ENCODE measurements around the gene NFKB1. TPM values are rescaled to one million over a fixed set of nuclear protein-coding genes. Genes with fewer than 3 reads are reported as not detected.
"Not testable (repeated sequence)": the region's sequence is repeated elsewhere in the genome, so short reads cannot be mapped to it uniquely, and the experiment has no call there.

Gene NFKB1
- total RNA-seq, 1 experiment from 2014 or later, result 26.0 TPM

- in situ Hi-C loops (cut with HindIII; ENCODE audit: low pct_unique_long_range_greater_than_20kb, low sequenced_read_pairs), result no loop called here
- DNase-seq (ENCODE audit: low read depth, low spot score), result no peak
These were observed 46.8 kb downstream of the NFKB1 start for GRCh38 chr4:102547973-102548372.

GRCh38 chr4:102551958-102552565, 50.9 kb downstream of the NFKB1 start:
- in situ Hi-C loops (cut with HindIII; ENCODE audit: low pct_unique_long_range_greater_than_20kb, low sequenced_read_pairs), result no loop called here
- DNase-seq (ENCODE audit: low read depth, low spot score), result peak; percentile 52

- in situ Hi-C loops (cut with HindIII; ENCODE audit: low pct_unique_long_range_greater_than_20kb, low sequenced_read_pairs), result no loop called here
- DNase-seq (ENCODE audit: low read depth, low spot score), result no peak
These were observed 51.6 kb downstream of the NFKB1 start for GRCh38 chr4:102552781-102553180.

- DNase-seq (ENCODE audit: low read depth, low spot score), result no peak
- in situ Hi-C loops (cut with HindIII; ENCODE audit: low pct_unique_long_range_greater_than_20kb, low sequenced_read_pairs), result no loop called here
These were observed 52.8 kb downstream of the NFKB1 start for GRCh38 chr4:102553982-102554381.

GRCh38 chr4:102554482-102554881, 53.3 kb downstream of the NFKB1 start:
- no peak for DNase-seq (ENCODE audit: low read depth, low spot score)

GRCh38 chr4:102554992-102555391, 53.8 kb downstream of the NFKB1 start:
- in situ Hi-C loops (cut with HindIII; ENCODE audit: low pct_unique_long_range_greater_than_20kb, low sequenced_read_pairs), result no loop called here
- no peak for DNase-seq (ENCODE audit: low read depth, low spot score)

More at GRCh38 chr4:102554482-102554881, 53.3 kb downstream of the NFKB1 start:
- in situ Hi-C loops (cut with HindIII; ENCODE audit: low pct_unique_long_range_greater_than_20kb, low sequenced_read_pairs), result no loop called here

- DNase-seq (ENCODE audit: low read depth, low spot score), result no peak
- in situ Hi-C loops (cut with HindIII; ENCODE audit: low pct_unique_long_range_greater_than_20kb, low sequenced_read_pairs), result no loop called here
These were observed 56.5 kb downstream of the NFKB1 start for GRCh38 chr4:102557636-102558035.

GRCh38 chr4:102560115-102560514, 59.0 kb downstream of the NFKB1 start:
- no peak for DNase-seq (ENCODE audit: low read depth, low spot score)
- in situ Hi-C loops (cut with HindIII; ENCODE audit: low pct_unique_long_range_greater_than_20kb, low sequenced_read_pairs), result no loop called here

- no peak for DNase-seq (ENCODE audit: low read depth, low spot score)
- in situ Hi-C loops (cut with HindIII; ENCODE audit: low pct_unique_long_range_greater_than_20kb, low sequenced_read_pairs), result no loop called here
These were observed 59.6 kb downstream of the NFKB1 start for GRCh38 chr4:102560571-102561341.

- no peak for DNase-seq (ENCODE audit: low read depth, low spot score)
- in situ Hi-C loops (cut with HindIII; ENCODE audit: low pct_unique_long_range_greater_than_20kb, low sequenced_read_pairs), result no loop called here
These were observed 61.8 kb downstream of the NFKB1 start for GRCh38 chr4:102563000-102563399.

- DNase-seq (ENCODE audit: low read depth, low spot score), result no peak
These were observed 63.4 kb downstream of the NFKB1 start for GRCh38 chr4:102564399-102565059.

GRCh38 chr4:102565696-102566095, 64.5 kb downstream of the NFKB1 start:
- in situ Hi-C loops (cut with HindIII; ENCODE audit: low pct_unique_long_range_greater_than_20kb, low sequenced_read_pairs), result no loop called here

More at GRCh38 chr4:102564399-102565059, 63.4 kb downstream of the NFKB1 start:
- in situ Hi-C loops (cut with HindIII; ENCODE audit: low pct_unique_long_range_greater_than_20kb, low sequenced_read_pairs), result no loop called here

GRCh38 chr4:102566426-102566825, 65.3 kb downstream of the NFKB1 start:
- in situ Hi-C loops (cut with HindIII; ENCODE audit: low pct_unique_long_range_greater_than_20kb, low sequenced_read_pairs), result no loop called here
- DNase-seq (ENCODE audit: low read depth, low spot score), result no peak

More at GRCh38 chr4:102565696-102566095, 64.5 kb downstream of the NFKB1 start:
- DNase-seq (ENCODE audit: low read depth, low spot score), result no peak

GRCh38 chr4:102567427-102567826, 66.3 kb downstream of the NFKB1 start:
- in situ Hi-C loops (cut with HindIII; ENCODE audit: low pct_unique_long_range_greater_than_20kb, low sequenced_read_pairs), result no loop called here
- DNase-seq (ENCODE audit: low read depth, low spot score), result no peak

GRCh38 chr4:102569200-102569599, 68.0 kb downstream of the NFKB1 start:
- no peak for DNase-seq (ENCODE audit: low read depth, low spot score)
- in situ Hi-C loops (cut with HindIII; ENCODE audit: low pct_unique_long_range_greater_than_20kb, low sequenced_read_pairs), result no loop called here

GRCh38 chr4:102570211-102570610, 69.1 kb downstream of the NFKB1 start:
- DNase-seq (ENCODE audit: low read depth, low spot score); in situ Hi-C loops (cut with HindIII; ENCODE audit: low pct_unique_long_range_greater_than_20kb, low sequenced_read_pairs): not testable (repeated sequence)

GRCh38 chr4:102572452-102572851, 71.3 kb downstream of the NFKB1 start:
- in situ Hi-C loops (cut with HindIII; ENCODE audit: low pct_unique_long_range_greater_than_20kb, low sequenced_read_pairs), result no loop called here
- DNase-seq (ENCODE audit: low read depth, low spot score), result no peak

- DNase-seq (ENCODE audit: low read depth, low spot score), result no peak
- in situ Hi-C loops (cut with HindIII; ENCODE audit: low pct_unique_long_range_greater_than_20kb, low sequenced_read_pairs), result no loop called here
These were observed 73.2 kb downstream of the NFKB1 start for GRCh38 chr4:102574317-102574716.

Data from SK-MEL-5 (cell line).